Osteocyte (in vitro differentiated cells): ENCODE results near the gene ORC4. TPM values are rescaled to one million over a fixed set of nuclear protein-coding genes. Genes with fewer than 3 reads are reported as not detected.

Experiments used
- DNase-seq: peaks from one replicate; pipeline ENCODE4 v3.0.0; 2021; ENCODE audit warnings: mixed read lengths; ENCODE audit not compliant: unreplicated experiment; ENCODE audit errors: extremely low spot score
- H3K27ac Mint-ChIP-seq: one replicate; pipeline ENCODE4 v1.8.0; 2021; ENCODE audit warnings: mild to moderate bottlenecking, mixed read lengths; ENCODE audit not compliant: unreplicated experiment
- H3K27me3 Mint-ChIP-seq: one replicate; pipeline ENCODE4 v1.8.0; 2021; ENCODE audit warnings: mixed read lengths; ENCODE audit not compliant: unreplicated experiment
- H3K36me3 Mint-ChIP-seq: one replicate; pipeline ENCODE4 v1.8.0; 2021; ENCODE audit warnings: mixed read lengths; ENCODE audit not compliant: unreplicated experiment
- H3K4me1 Mint-ChIP-seq: one replicate; pipeline ENCODE4 v1.8.0; 2021; ENCODE audit warnings: mixed read lengths; ENCODE audit not compliant: unreplicated experiment
- H3K4me3 Mint-ChIP-seq: one replicate; pipeline ENCODE4 v1.8.0; 2021; ENCODE audit warnings: mild to moderate bottlenecking, moderate library complexity, mixed read lengths; ENCODE audit not compliant: unreplicated experiment
- H3K9me3 Mint-ChIP-seq: one replicate; pipeline ENCODE4 v1.8.0; 2021; ENCODE audit warnings: mixed read lengths; ENCODE audit not compliant: unreplicated experiment
- long read RNA-seq: library from polyadenylated mRNA; unstranded; transcript quantifications from one replicate; pipeline ENCODE4 v2.0.0, GENCODE V29; 2021
- total RNA-seq: library from RNA; stranded (reverse); gene quantifications from 2 replicates; pipeline ENCODE4 v1.2.1, GENCODE V29; 2021
- TF ChIP-seq, protein P1 (sequence below): fragments of 200-600 bp; sonication (generic); IDR thresholded peaks from 2 replicates; pipeline ENCODE4 v1.5.0; 2021; ENCODE audit warnings: antibody characterized with exemption, mild to moderate bottlenecking, moderate library complexity

ORC4 gene
- total RNA-seq, result 42.1 and 45.0 TPM in 2 replicates
- long read RNA-seq, full-length matches to known transcripts, result 268 of 327 reads
- long read RNA-seq, partial matches to known transcripts, result 5 of 327 reads
- long read RNA-seq, other reads (novel, unspliced or antisense), result 54 of 327 reads

- Mint-ChIP-seq H3K4me3 (peak within 1 kb of the TSS; percentile 99), H3K27me3 (no peaks in the 10 kb centered on the region), H3K27ac (peak within 1 kb of the TSS; percentile 97), H3K9me3 (no peaks in the 10 kb centered on the region), H3K36me3 (no peaks in the 10 kb centered on the region), H3K4me1 (peaks cover 43% of the 10 kb centered on the region)
- TF ChIP-seq, protein P1, sequence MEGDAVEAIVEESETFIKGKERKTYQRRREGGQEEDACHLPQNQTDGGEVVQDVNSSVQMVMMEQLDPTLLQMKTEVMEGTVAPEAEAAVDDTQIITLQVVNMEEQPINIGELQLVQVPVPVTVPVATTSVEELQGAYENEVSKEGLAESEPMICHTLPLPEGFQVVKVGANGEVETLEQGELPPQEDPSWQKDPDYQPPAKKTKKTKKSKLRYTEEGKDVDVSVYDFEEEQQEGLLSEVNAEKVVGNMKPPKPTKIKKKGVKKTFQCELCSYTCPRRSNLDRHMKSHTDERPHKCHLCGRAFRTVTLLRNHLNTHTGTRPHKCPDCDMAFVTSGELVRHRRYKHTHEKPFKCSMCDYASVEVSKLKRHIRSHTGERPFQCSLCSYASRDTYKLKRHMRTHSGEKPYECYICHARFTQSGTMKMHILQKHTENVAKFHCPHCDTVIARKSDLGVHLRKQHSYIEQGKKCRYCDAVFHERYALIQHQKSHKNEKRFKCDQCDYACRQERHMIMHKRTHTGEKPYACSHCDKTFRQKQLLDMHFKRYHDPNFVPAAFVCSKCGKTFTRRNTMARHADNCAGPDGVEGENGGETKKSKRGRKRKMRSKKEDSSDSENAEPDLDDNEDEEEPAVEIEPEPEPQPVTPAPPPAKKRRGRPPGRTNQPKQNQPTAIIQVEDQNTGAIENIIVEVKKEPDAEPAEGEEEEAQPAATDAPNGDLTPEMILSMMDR, result peak; percentile 54
- peak; percentile 99 for DNase-seq
These were observed at the start of gene ORC4 for GRCh38 chr2:148020111-148021058. TSS of gene ORC4 (minus strand) at chr2:148020737. CDS start at chr2:147975958, 44,779 bp downstream.

DNA sequence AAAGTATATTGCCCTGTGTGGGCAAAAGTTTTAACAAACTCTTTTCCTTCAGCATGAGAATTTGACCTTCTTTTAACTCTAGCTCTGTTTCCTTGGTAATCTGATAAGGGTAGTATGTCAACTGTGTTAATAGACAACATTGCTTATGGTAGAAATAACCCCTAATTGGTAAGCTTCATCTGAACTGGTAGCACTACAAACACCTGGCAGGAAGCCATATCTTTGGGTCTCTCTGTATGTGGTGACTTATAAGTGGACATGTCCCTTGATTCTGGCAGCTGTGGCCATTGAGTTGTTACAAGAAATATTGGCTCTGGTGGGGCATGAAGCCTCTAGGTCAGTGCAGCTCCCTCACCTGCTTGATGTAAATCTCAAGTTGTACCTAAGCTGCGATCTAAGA, 47.3 kb upstream of the ORC4 start:
- no peaks in the 10 kb centered on the region for H3K27me3 Mint-ChIP-seq
- H3K36me3 Mint-ChIP-seq, result peaks cover 7% of the 10 kb centered on the region
- no peak for DNase-seq
- H3K9me3 Mint-ChIP-seq, result no peaks in the 10 kb centered on the region
- TF ChIP-seq, protein P1, result no peak
- no peak overlapping the region for H3K27ac Mint-ChIP-seq
- peaks cover 2% of the 10 kb centered on the region for H3K4me1 Mint-ChIP-seq
- H3K4me3 Mint-ChIP-seq, result no peak overlapping the region

DNA sequence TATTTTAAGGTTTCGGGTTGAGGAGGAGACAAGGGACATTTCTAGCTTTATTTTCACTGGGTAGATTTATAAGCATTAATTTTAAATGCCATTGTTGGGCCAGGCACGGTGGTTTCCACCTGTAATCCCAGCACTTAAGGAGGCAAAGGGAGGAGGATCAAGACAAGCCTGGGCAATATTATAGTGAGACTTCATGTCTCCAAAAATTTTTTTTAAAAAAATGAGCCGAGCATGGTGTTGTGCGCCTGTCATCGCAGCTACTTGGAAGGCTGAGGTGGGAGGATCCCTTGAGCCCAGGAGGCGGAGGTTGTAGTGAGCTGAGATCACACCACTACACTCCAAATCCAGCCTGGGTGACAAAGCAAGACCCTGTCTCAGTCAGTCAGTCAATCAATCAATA, 45.4 kb upstream of the ORC4 start:
- Mint-ChIP-seq H3K4me3 (no peak overlapping the region), H3K27ac (no peak overlapping the region), H3K27me3 (no peaks in the 10 kb centered on the region), H3K9me3 (no peaks in the 10 kb centered on the region), H3K4me1 (peaks cover 2% of the 10 kb centered on the region), H3K36me3 (peaks cover 7% of the 10 kb centered on the region)
- DNase-seq, result no peak
- TF ChIP-seq, protein P1, result no peak

- DNase-seq, result no peak
- TF ChIP-seq, protein P1, result no peak
- Mint-ChIP-seq H3K9me3 (no peaks in the 10 kb centered on the region), H3K27me3 (no peaks in the 10 kb centered on the region), H3K36me3 (peaks cover 7% of the 10 kb centered on the region), H3K4me3 (no peak overlapping the region), H3K27ac (no peak overlapping the region), H3K4me1 (no peaks in the 10 kb centered on the region)
These were observed 43.1 kb upstream of the ORC4 start for GRCh38 chr2:148063633-148064032.

DNA sequence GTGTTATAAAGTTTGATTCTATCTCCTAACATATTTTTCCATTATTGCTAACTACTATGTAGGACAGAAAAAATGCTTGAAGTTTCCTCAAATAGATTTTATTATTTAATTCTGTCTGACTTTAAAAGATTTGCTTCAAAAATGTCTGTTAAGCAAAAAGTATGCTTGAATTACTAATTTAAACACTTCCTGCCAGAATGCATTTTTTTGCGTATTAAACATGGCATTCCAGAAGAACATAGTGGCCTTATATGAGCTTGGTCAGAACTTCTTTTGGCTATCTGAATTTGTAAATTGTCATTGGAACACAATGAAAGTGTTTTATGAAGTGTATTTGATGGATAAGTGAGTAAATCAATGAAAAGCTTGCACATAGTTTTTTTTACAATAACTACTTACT, 38.1 kb upstream of the ORC4 start:
- TF ChIP-seq, protein P1, result no peak
- no peak overlapping the region for H3K4me3 Mint-ChIP-seq
- no peak overlapping the region for H3K27ac Mint-ChIP-seq

More for the DNA sequence above, 38.1 kb upstream of the ORC4 start:
- H3K4me1 Mint-ChIP-seq, result no peaks in the 10 kb centered on the region
- H3K27me3 Mint-ChIP-seq, result no peaks in the 10 kb centered on the region
- no peak for DNase-seq
- H3K36me3 Mint-ChIP-seq, result peaks cover 3% of the 10 kb centered on the region
- H3K9me3 Mint-ChIP-seq, result no peaks in the 10 kb centered on the region
